KMS-11 (cell line): ENCODE data around the gene COL18A1.

Experiments
- H2AFZ ChIP-seq: fragments of 200-600 bp; sonication (generic); 2 replicates; pipeline ENCODE4 v1.6.1; 2016; ENCODE audit warnings: antibody characterized with exemption, mixed run types, low read depth
- H3K27ac ChIP-seq: fragments of 200-600 bp; sonication (generic); 2 replicates; pipeline ENCODE4 v1.6.1; 2016; ENCODE audit warnings: mild to moderate bottlenecking, mixed run types
- H3K27me3 ChIP-seq: fragments of 200-600 bp; sonication (generic); 2 replicates; pipeline ENCODE4 v1.6.1; 2017; ENCODE audit warnings: mild to moderate bottlenecking, low read depth, mixed run types, moderate library complexity; ENCODE audit not compliant: insufficient read depth
- H3K36me3 ChIP-seq: fragments of 200-600 bp; sonication (generic); 2 replicates; pipeline ENCODE4 v1.6.1; 2017; ENCODE audit warnings: mild to moderate bottlenecking, mixed run types; ENCODE audit not compliant: insufficient read depth
- H3K4me1 ChIP-seq: fragments of 200-600 bp; sonication (generic); 2 replicates; pipeline ENCODE4 v1.6.1; 2016; ENCODE audit warnings: mild to moderate bottlenecking, low read depth, mixed run types; ENCODE audit not compliant: poor library complexity, severe bottlenecking
- H3K4me2 ChIP-seq: fragments of 200-600 bp; sonication (generic); 2 replicates; pipeline ENCODE4 v1.7.0; 2016; ENCODE audit warnings: mild to moderate bottlenecking, mixed run types
- H3K4me3 ChIP-seq: fragments of 200-600 bp; sonication (generic); IDR thresholded peaks from 2 replicates; pipeline ENCODE4 v1.6.1; 2017; ENCODE audit warnings: low read depth, low read length, mixed read lengths; ENCODE audit not compliant: insufficient read depth
- H3K79me2 ChIP-seq: fragments of 200-600 bp; sonication (generic); 2 replicates; pipeline ENCODE4 v1.6.1; 2016; ENCODE audit warnings: low read depth, mixed run types; ENCODE audit not compliant: insufficient read depth
- H3K9ac ChIP-seq: fragments of 200-600 bp; sonication (generic); 2 replicates; pipeline ENCODE4 v1.6.1; 2016; ENCODE audit warnings: mild to moderate bottlenecking, mixed run types
- H4K20me1 ChIP-seq: fragments of 200-600 bp; sonication (generic); 2 replicates; pipeline ENCODE4 v1.6.1; 2016; ENCODE audit warnings: mild to moderate bottlenecking, mixed run types; ENCODE audit not compliant: insufficient read depth
- CTCF ChIP-seq: fragments of 200-600 bp; sonication (generic); conservative IDR thresholded peaks from 2 replicates; pipeline ENCODE4 v1.6.1; 2017; ENCODE audit warnings: low read depth, mild to moderate bottlenecking, antibody characterized with exemption, low read length, moderate library complexity, mixed read lengths

The COL18A1 gene

GRCh38 chr21:45438391-45439145 lies 33.6 kb downstream of the COL18A1 start:
- no peak for TF ChIP-seq CTCF
- Histone ChIP-seq H3K4me2 (no peak overlapping the region), H3K4me3 (no peak overlapping the region), H3K9ac (no peak overlapping the region), H3K27ac (no peak overlapping the region), H3K79me2 (no peaks in the 10 kb centered on the region), H2AFZ (no peak overlapping the region), H3K36me3 (no peaks in the 10 kb centered on the region), H3K4me1 (no peaks in the 10 kb centered on the region), H4K20me1 (no peaks in the 10 kb centered on the region), H3K27me3 (peaks cover 41% of the 10 kb centered on the region)

- H3K27ac ChIP-seq, result no peak overlapping the region
- no peaks in the 10 kb centered on the region for H3K36me3 ChIP-seq
- H3K79me2 ChIP-seq, result no peaks in the 10 kb centered on the region
- H3K9ac ChIP-seq, result no peak overlapping the region
- H3K4me3 ChIP-seq, result no peak overlapping the region
- H2AFZ ChIP-seq, result no peak overlapping the region
- H3K4me1 ChIP-seq, result no peaks in the 10 kb centered on the region
- no peak overlapping the region for H3K4me2 ChIP-seq
- peak; percentile 93 for TF ChIP-seq CTCF
- peaks cover 40% of the 10 kb centered on the region; the same call in 1 of the 2 replicates for H3K27me3 ChIP-seq
- no peaks in the 10 kb centered on the region for H4K20me1 ChIP-seq
Observed at GRCh38 chr21:45439161-45439872, 34.4 kb downstream of the COL18A1 start.

- no peak overlapping the region for H3K27ac ChIP-seq
- H2AFZ ChIP-seq, result no peak overlapping the region
- no peaks in the 10 kb centered on the region for H3K79me2 ChIP-seq
- no peak overlapping the region for H3K4me3 ChIP-seq
- no peaks in the 10 kb centered on the region for H3K36me3 ChIP-seq
- H3K9ac ChIP-seq, result no peak overlapping the region
- peaks cover 40% of the 10 kb centered on the region; the same call in 1 of the 2 replicates for H3K27me3 ChIP-seq
- H4K20me1 ChIP-seq, result no peaks in the 10 kb centered on the region
- no peak overlapping the region for H3K4me2 ChIP-seq
- no peaks in the 10 kb centered on the region for H3K4me1 ChIP-seq
- TF ChIP-seq CTCF, result no peak
Observed at GRCh38 chr21:45439901-45440461, 35.0 kb downstream of the COL18A1 start.

- Histone ChIP-seq H3K4me3 (no peak overlapping the region), H3K36me3 (no peaks in the 10 kb centered on the region), H3K79me2 (no peaks in the 10 kb centered on the region), H4K20me1 (no peaks in the 10 kb centered on the region), H3K27me3 (peaks cover 44% of the 10 kb centered on the region; the same call in 1 of the 2 replicates), H3K9ac (no peak overlapping the region), H2AFZ (no peak overlapping the region), H3K4me2 (no peak overlapping the region), H3K27ac (no peak overlapping the region), H3K4me1 (no peaks in the 10 kb centered on the region)
- no peak for TF ChIP-seq CTCF
Observed at GRCh38 chr21:45440736-45441350, 35.9 kb downstream of the COL18A1 start.
